ENCODE results near the gene GALR1.
"Not testable (repeated sequence)": the region's sequence is repeated elsewhere in the genome, so short reads cannot be mapped to it uniquely, and the experiment has no call there.

Gene GALR1

GRCh38 chr18:77267969-77268368 is 18.3 kb downstream of the GALR1 start:
- Mint-ChIP-seq H3K4me3 (no peak overlapping the region), H3K27me3 (peaks cover 10% of the 10 kb centered on the region)

DNA sequence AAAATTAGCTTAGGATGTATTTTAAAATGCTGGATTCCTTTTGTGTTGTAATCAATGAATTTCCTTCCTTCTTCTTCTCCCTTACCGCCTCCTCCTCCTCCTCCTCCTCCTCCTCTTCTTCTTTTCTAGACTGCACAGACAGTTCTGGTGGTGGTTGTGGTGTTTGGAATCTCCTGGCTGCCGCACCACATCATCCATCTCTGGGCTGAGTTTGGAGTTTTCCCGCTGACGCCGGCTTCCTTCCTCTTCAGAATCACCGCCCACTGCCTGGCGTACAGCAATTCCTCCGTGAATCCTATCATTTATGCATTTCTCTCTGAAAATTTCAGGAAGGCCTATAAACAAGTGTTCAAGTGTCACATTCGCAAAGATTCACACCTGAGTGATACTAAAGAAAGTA is 18.8 kb downstream of the GALR1 start:
- Mint-ChIP-seq H3K4me3 (no peak overlapping the region), H3K27me3 (peaks cover 12% of the 10 kb centered on the region), H3K27ac (no peak overlapping the region), H3K36me3 (no peaks in the 10 kb centered on the region), H3K9me3 (peaks cover 9% of the 10 kb centered on the region), H3K4me1 (no peaks in the 10 kb centered on the region)
- ATAC-seq (ENCODE audit: low read depth) = no peak
- DNase-seq (ENCODE audit: low spot score in 2 of 2) = no peak

More at GRCh38 chr18:77267969-77268368, 18.3 kb downstream of the GALR1 start:
- H3K36me3 Mint-ChIP-seq = no peaks in the 10 kb centered on the region
- no peak overlapping the region for H3K27ac Mint-ChIP-seq
- DNase-seq (ENCODE audit: low spot score in 2 of 2) (no peak), ATAC-seq (ENCODE audit: low read depth) (no peak)
- no peaks in the 10 kb centered on the region for H3K4me1 Mint-ChIP-seq
- H3K9me3 Mint-ChIP-seq = peaks cover 9% of the 10 kb centered on the region

GRCh38 chr18:77271576-77272481 is 22.2 kb downstream of the GALR1 start:
- Mint-ChIP-seq H3K4me3 (no peak overlapping the region), H3K27ac (no peak overlapping the region), H3K36me3 (no peaks in the 10 kb centered on the region), H3K27me3 (peaks cover 11% of the 10 kb centered on the region), H3K9me3 (peaks cover 2% of the 10 kb centered on the region), H3K4me1 (no peaks in the 10 kb centered on the region)
- DNase-seq (ENCODE audit: low spot score in 2 of 2) (no peak), ATAC-seq (ENCODE audit: low read depth) (no peak)

- ATAC-seq (ENCODE audit: low read depth); H3K4me1 Mint-ChIP-seq; H3K9me3 Mint-ChIP-seq; H3K4me3 Mint-ChIP-seq; DNase-seq (ENCODE audit: low spot score in 2 of 2); H3K27ac Mint-ChIP-seq; H3K36me3 Mint-ChIP-seq: not testable (repeated sequence)
- H3K27me3 Mint-ChIP-seq = peaks cover 17% of the 10 kb centered on the region
Observed at GRCh38 chr18:77290841-77291240, 41.2 kb downstream of the GALR1 start.

DNA sequence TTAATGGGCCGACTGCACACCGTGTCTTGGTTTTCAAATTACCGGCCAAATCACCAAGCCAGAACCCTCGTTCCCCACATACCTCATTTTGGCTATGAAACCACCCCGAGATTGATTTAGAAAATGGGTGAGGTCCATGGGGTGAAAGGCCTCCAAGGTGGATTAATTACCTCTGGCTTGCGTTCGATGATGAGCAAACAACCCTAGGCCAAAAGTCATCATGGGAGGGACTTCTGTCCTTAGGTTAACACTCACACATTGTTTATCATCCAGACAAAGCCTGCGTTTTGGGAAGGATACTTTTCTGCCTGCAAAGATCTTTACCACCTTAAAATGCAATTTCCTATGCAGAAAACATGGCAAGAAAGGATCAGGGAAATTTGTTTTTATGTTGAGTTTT is 48.5 kb downstream of the GALR1 start:
- H3K36me3 Mint-ChIP-seq = no peaks in the 10 kb centered on the region
- no peak for ATAC-seq (ENCODE audit: low read depth)
- no peaks in the 10 kb centered on the region for H3K9me3 Mint-ChIP-seq

GRCh38 chr18:77299706-77300105 is 50.1 kb downstream of the GALR1 start:
- Mint-ChIP-seq H3K36me3 (no peaks in the 10 kb centered on the region), H3K27ac (no peak overlapping the region), H3K4me1 (no peaks in the 10 kb centered on the region), H3K9me3 (no peaks in the 10 kb centered on the region), H3K4me3 (no peak overlapping the region), H3K27me3 (peaks cover 6% of the 10 kb centered on the region)
- DNase-seq (ENCODE audit: low spot score in 2 of 2) (no peak), ATAC-seq (ENCODE audit: low read depth) (no peak)

More for the DNA sequence above, 48.5 kb downstream of the GALR1 start:
- DNase-seq (ENCODE audit: low spot score in 2 of 2) = no peak
- Mint-ChIP-seq H3K27me3 (peaks cover 6% of the 10 kb centered on the region), H3K4me1 (no peaks in the 10 kb centered on the region), H3K4me3 (no peak overlapping the region), H3K27ac (no peak overlapping the region)

DNA sequence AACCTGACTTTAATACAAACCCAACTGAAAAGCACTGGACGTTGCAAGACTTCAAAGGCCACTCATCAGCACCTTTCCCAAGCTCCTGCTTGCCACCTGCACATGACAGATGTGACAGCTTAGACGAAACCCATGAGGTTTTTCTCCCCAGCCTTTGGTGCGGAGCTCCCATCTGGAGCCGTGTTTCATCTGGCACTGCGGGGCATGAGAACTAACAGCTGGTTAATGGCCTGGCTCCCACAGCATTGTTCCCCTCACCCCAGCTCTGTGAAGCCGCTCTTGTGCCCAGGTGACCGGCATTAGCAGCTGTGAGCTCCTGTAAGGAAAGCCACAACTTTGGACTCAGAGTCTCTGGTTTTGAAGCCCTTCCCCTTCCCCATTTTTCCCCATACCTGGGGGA is 50.9 kb downstream of the GALR1 start:
- no peak overlapping the region for H3K4me3 Mint-ChIP-seq
- no peak overlapping the region for H3K27ac Mint-ChIP-seq
- no peaks in the 10 kb centered on the region for H3K4me1 Mint-ChIP-seq
- ATAC-seq (ENCODE audit: low read depth) = no peak
- H3K9me3 Mint-ChIP-seq = no peaks in the 10 kb centered on the region
- peaks cover 6% of the 10 kb centered on the region for H3K27me3 Mint-ChIP-seq
- H3K36me3 Mint-ChIP-seq = no peaks in the 10 kb centered on the region
- no peak for DNase-seq (ENCODE audit: low spot score in 2 of 2)

DNA sequence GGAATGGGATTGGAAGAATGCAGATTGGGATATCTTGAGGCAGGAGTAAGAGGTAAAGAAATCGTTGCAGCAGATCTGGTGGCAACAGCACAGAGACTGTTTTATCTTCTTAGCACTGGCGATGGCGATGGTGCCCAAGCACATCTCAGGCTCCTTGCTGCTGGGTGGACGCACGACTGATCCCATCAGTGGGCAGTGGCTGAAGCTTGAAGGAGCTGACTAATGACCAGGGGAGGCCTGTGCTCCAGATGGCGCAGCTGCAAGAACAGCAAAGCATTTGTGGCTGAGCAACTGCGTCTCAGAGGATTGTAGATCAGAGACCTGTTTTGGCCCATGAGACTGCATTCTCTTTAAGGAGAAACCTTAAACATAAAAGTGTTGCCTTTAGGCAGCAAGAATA is 54.6 kb downstream of the GALR1 start:
- DNase-seq (ENCODE audit: low spot score in 2 of 2) (no peak), ATAC-seq (ENCODE audit: low read depth) (no peak)
- H3K27ac Mint-ChIP-seq = no peak overlapping the region
- peaks cover 2% of the 10 kb centered on the region for H3K4me1 Mint-ChIP-seq
- peaks cover 4% of the 10 kb centered on the region for H3K27me3 Mint-ChIP-seq
- H3K36me3 Mint-ChIP-seq = no peaks in the 10 kb centered on the region
- no peak overlapping the region for H3K4me3 Mint-ChIP-seq
- H3K9me3 Mint-ChIP-seq = no peaks in the 10 kb centered on the region

DNA sequence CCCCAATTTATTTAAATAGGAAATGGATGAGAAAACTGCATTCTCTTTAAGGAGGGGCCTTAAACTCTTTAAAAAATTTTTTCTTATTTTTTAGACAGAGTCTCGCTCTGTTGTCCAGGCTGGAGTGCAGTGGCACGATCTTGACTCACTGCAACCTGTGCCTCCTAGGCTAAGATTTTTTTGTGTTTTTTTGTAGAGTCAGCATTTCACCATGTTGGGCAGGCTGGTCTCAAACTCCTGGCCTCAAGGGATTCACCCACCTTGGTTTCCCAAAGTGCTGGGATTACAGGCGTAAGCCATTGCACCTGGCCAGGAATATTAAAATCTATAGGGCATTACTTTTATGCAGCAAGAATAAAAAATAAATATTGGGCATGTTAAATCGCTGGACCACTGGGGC is 56.0 kb downstream of the GALR1 start:
- Mint-ChIP-seq H3K4me1 (peaks cover 2% of the 10 kb centered on the region), H3K4me3 (no peak overlapping the region), H3K27me3 (peaks cover 6% of the 10 kb centered on the region), H3K36me3 (no peaks in the 10 kb centered on the region), H3K9me3 (no peaks in the 10 kb centered on the region), H3K27ac (no peak overlapping the region)
- DNase-seq (ENCODE audit: low spot score in 2 of 2) = no peak
- no peak for ATAC-seq (ENCODE audit: low read depth)

DNA sequence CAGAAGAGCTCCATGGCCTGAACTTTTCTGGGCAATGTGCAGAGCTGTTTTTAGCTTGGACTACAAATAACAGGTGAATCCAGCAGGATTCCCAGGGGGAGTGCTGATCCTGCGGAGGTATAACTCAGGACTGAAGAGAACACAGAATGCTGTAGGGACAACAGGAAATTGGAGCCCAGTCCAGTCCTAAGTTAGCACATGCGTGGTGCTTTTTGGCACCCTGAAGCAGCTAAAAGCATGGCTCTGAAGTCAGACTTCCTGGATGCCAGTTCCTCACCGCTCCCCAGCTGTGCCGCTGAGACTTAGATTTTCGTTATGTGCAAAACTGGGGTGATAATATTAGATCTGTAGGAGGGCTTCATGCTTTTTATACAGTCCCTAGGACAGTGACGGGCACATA is 58.6 kb downstream of the GALR1 start:
- ATAC-seq (ENCODE audit: low read depth) (no peak), DNase-seq (ENCODE audit: low spot score in 2 of 2) (no peak)
- H3K4me1 Mint-ChIP-seq = peaks cover 2% of the 10 kb centered on the region
- H3K4me3 Mint-ChIP-seq = no peak overlapping the region
- H3K9me3 Mint-ChIP-seq = no peaks in the 10 kb centered on the region
- peaks cover 6% of the 10 kb centered on the region for H3K27me3 Mint-ChIP-seq
- no peak overlapping the region for H3K27ac Mint-ChIP-seq
- no peaks in the 10 kb centered on the region for H3K36me3 Mint-ChIP-seq

DNA sequence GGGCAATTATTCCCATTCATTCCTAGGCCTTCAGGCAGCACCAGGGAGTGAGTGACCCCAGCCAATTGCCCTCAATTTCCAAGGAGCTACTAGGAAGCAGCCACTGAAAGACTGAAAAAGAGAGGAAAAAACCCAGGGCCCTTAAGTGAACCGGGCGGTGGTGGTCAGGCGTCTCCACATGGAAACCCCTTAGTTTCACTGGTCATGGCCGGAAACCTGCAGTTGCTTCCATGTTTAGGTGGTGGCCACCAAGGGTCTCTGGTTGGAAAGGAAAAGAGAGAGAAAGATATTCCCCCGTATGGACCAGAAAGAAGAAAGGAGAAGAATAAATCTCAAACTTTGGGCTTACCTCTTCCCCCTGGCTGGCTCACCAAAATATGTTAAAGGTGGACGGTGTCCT is 64.9 kb downstream of the GALR1 start:
- H3K27ac Mint-ChIP-seq = no peak overlapping the region
- H3K36me3 Mint-ChIP-seq = no peaks in the 10 kb centered on the region
- H3K4me3 Mint-ChIP-seq = no peak overlapping the region
- H3K4me1 Mint-ChIP-seq = no peaks in the 10 kb centered on the region
- no peak for ATAC-seq (ENCODE audit: low read depth)
- DNase-seq (ENCODE audit: low spot score in 2 of 2) = no peak
- H3K27me3 Mint-ChIP-seq = peaks cover 5% of the 10 kb centered on the region
- H3K9me3 Mint-ChIP-seq = no peaks in the 10 kb centered on the region

GRCh38 chr18:77314952-77315351 is 65.3 kb downstream of the GALR1 start:
- no peak for DNase-seq (ENCODE audit: low spot score in 2 of 2)
- ATAC-seq (ENCODE audit: low read depth) = no peak
- Mint-ChIP-seq H3K27ac (no peak overlapping the region), H3K27me3 (peaks cover 3% of the 10 kb centered on the region), H3K4me3 (no peak overlapping the region), H3K36me3 (no peaks in the 10 kb centered on the region), H3K4me1 (no peaks in the 10 kb centered on the region), H3K9me3 (no peaks in the 10 kb centered on the region)

- DNase-seq (ENCODE audit: low spot score in 2 of 2) (no peak), ATAC-seq (ENCODE audit: low read depth) (no peak)
- Mint-ChIP-seq H3K36me3 (no peaks in the 10 kb centered on the region), H3K4me3 (no peak overlapping the region), H3K4me1 (no peaks in the 10 kb centered on the region), H3K27me3 (peaks cover 6% of the 10 kb centered on the region), H3K9me3 (no peaks in the 10 kb centered on the region), H3K27ac (no peak overlapping the region)
Observed at GRCh38 chr18:77316008-77316407, 66.4 kb downstream of the GALR1 start.

DNA sequence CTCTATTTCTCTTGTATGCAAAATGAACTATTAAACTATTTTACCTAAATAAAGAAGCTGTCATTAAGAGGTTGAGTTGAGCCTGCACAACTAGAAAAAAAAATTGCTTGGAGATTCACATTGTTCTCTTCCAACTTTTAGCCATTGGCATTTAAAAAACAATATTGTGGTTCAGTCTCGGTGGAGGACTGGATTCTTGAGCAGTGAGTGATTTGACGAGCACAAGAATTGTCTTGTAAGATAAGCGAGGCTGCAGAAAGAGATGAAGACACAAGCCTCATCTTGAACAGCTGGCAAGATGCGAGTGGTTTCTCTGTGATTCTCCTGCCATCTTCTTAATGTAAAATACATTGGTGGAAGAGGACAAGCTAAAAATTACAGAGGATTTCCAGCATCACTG is 67.0 kb downstream of the GALR1 start:
- no peak for DNase-seq (ENCODE audit: low spot score in 2 of 2)
- no peak overlapping the region for H3K27ac Mint-ChIP-seq
- H3K27me3 Mint-ChIP-seq = peaks cover 7% of the 10 kb centered on the region
- ATAC-seq (ENCODE audit: low read depth) = no peak
- H3K9me3 Mint-ChIP-seq = no peaks in the 10 kb centered on the region
- H3K4me3 Mint-ChIP-seq = no peak overlapping the region
- H3K4me1 Mint-ChIP-seq = no peaks in the 10 kb centered on the region
- no peaks in the 10 kb centered on the region for H3K36me3 Mint-ChIP-seq

GRCh38 chr18:77320971-77321559 is 71.4 kb downstream of the GALR1 start:
- no peak for DNase-seq (ENCODE audit: low spot score in 2 of 2)
- no peak for ATAC-seq (ENCODE audit: low read depth)
- Mint-ChIP-seq H3K27ac (no peak overlapping the region), H3K9me3 (no peaks in the 10 kb centered on the region), H3K36me3 (no peaks in the 10 kb centered on the region), H3K4me3 (no peak overlapping the region), H3K27me3 (peaks cover 14% of the 10 kb centered on the region), H3K4me1 (no peaks in the 10 kb centered on the region)
